Stimulated activated CD8-positive, alpha-beta memory T cell treated with anti-CD3 and anti-CD28 coated beads, Interleukin-12 subunit alpha, Interleukin-12 subunit beta, amount 100 ng/mL, for 1 hour (primary cell): ENCODE data around the gene RPL39L.
"Not testable (repeated sequence)": the region's sequence is repeated elsewhere in the genome, so short reads cannot be mapped to it uniquely, and the experiment has no call there.

Experiments used
- DNase-seq: peaks from one replicate; pipeline ENCODE4 v3.0.0-alpha.2; 2020; ENCODE audit warnings: low read depth

Gene RPL39L

GRCh38 chr3:187139126-187139894 lies at the start of gene RPL39L:
RPL39L (minus strand) TSS chr3:187139496; CDS start chr3:187121300, 18,196 bp downstream.
- DNase-seq = peak; percentile 87

GRCh38 chr3:187188931-187189330 lies 49.6 kb upstream of the RPL39L start:
- no peak for DNase-seq

- DNase-seq = no peak
These were observed 47.6 kb upstream of the RPL39L start for GRCh38 chr3:187186801-187187421.

GRCh38 chr3:187186375-187186774 lies 47.1 kb upstream of the RPL39L start:
- no peak for DNase-seq

GRCh38 chr3:187185759-187186158 lies 46.5 kb upstream of the RPL39L start:
- no peak for DNase-seq

GRCh38 chr3:187183903-187184302 lies 44.6 kb upstream of the RPL39L start:
- DNase-seq = no peak

- DNase-seq = no peak
These were observed 44.0 kb upstream of the RPL39L start for GRCh38 chr3:187183210-187183862.

- DNase-seq = no peak
These were observed 42.3 kb upstream of the RPL39L start for GRCh38 chr3:187181454-187182170.

- no peak for DNase-seq
These were observed 33.6 kb upstream of the RPL39L start for GRCh38 chr3:187172929-187173328.

GRCh38 chr3:187170911-187171310 lies 31.6 kb upstream of the RPL39L start:
- not testable (repeated sequence) for DNase-seq

- no peak for DNase-seq
These were observed 30.1 kb upstream of the RPL39L start for GRCh38 chr3:187169231-187169960.

GRCh38 chr3:187167777-187168176 lies 28.5 kb upstream of the RPL39L start:
- DNase-seq = no peak

- DNase-seq = no peak
These were observed 27.5 kb upstream of the RPL39L start for GRCh38 chr3:187166750-187167149.

GRCh38 chr3:187165144-187165543 lies 25.8 kb upstream of the RPL39L start:
- DNase-seq = no peak

- no peak for DNase-seq
These were observed 23.1 kb upstream of the RPL39L start for GRCh38 chr3:187162265-187162953.

GRCh38 chr3:187161556-187161955 lies 22.3 kb upstream of the RPL39L start:
- no peak for DNase-seq

GRCh38 chr3:187150599-187150998 lies 11.3 kb upstream of the RPL39L start:
- peak; percentile 51 for DNase-seq

GRCh38 chr3:187150186-187150585 lies 10.9 kb upstream of the RPL39L start:
- no peak for DNase-seq

GRCh38 chr3:187146389-187146788 lies 7.1 kb upstream of the RPL39L start:
- no peak for DNase-seq

GRCh38 chr3:187145149-187145895 lies 6.0 kb upstream of the RPL39L start:
- no peak for DNase-seq

GRCh38 chr3:187139895-187140253 lies 578 bp upstream of the RPL39L start:
- DNase-seq = no peak
